ENCODE data around the gene ARHGAP26. TPM values are rescaled to one million over a fixed set of nuclear protein-coding genes. Genes with fewer than 3 reads are reported as not detected.

ARHGAP26 gene
- total RNA-seq, 1 donor from 2014 or later = 42.1 TPM

DNA sequence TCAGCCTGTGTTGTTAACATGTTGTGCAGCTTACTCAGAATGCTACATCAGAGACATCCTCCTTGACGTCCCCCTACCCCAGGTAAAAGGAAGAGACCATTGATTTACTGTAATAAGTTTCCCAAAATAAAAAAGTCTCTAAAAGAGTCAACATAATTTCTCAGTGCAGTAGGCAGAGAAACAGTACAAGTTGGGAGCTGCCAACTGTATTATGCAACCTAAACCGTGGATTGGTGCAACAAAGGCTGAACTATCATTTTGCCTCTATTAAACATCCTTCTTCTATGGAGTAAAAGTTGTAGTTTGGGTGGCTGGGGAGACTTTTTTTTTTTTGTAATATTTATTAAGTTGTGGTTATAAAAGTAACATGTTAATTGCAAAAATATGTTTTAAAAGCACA, 425.3 kb downstream of the ARHGAP26 start:
- ATAC-seq = no peak

GRCh38 chr5:143196601-143197259, 426.6 kb downstream of the ARHGAP26 start:
- no peak overlapping the region for H3K4me3 ChIP-seq
- ATAC-seq (no peak), DNase-seq (no peak)
- H3K4me1 ChIP-seq = peaks cover 12% of the 10 kb centered on the region
- no peak overlapping the region for H3K27ac ChIP-seq
- TF ChIP-seq, protein P1, sequence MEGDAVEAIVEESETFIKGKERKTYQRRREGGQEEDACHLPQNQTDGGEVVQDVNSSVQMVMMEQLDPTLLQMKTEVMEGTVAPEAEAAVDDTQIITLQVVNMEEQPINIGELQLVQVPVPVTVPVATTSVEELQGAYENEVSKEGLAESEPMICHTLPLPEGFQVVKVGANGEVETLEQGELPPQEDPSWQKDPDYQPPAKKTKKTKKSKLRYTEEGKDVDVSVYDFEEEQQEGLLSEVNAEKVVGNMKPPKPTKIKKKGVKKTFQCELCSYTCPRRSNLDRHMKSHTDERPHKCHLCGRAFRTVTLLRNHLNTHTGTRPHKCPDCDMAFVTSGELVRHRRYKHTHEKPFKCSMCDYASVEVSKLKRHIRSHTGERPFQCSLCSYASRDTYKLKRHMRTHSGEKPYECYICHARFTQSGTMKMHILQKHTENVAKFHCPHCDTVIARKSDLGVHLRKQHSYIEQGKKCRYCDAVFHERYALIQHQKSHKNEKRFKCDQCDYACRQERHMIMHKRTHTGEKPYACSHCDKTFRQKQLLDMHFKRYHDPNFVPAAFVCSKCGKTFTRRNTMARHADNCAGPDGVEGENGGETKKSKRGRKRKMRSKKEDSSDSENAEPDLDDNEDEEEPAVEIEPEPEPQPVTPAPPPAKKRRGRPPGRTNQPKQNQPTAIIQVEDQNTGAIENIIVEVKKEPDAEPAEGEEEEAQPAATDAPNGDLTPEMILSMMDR (IDR thresholded peaks at IDR 0.05) = no peak
- no peaks in the 10 kb centered on the region for H3K9me3 ChIP-seq
- H3K27me3 ChIP-seq (ENCODE audit: low read depth) = no peaks in the 10 kb centered on the region
- H3K36me3 ChIP-seq = no peaks in the 10 kb centered on the region
- intact Hi-C loops (cut with DNase I) = no loop called here

More for the DNA sequence above, 425.3 kb downstream of the ARHGAP26 start:
- Histone ChIP-seq H3K27me3 (ENCODE audit: low read depth) (no peaks in the 10 kb centered on the region), H3K9me3 (peaks cover 2% of the 10 kb centered on the region), H3K4me3 (no peak overlapping the region), H3K27ac (no peak overlapping the region), H3K4me1 (peaks cover 12% of the 10 kb centered on the region), H3K36me3 (no peaks in the 10 kb centered on the region)
- TF ChIP-seq, protein P1 (IDR thresholded peaks at IDR 0.05) = no peak
- intact Hi-C loops (cut with DNase I) = no loop called here
- DNase-seq = no peak

GRCh38 chr5:143197260-143197656, 427.1 kb downstream of the ARHGAP26 start:
- intact Hi-C loops (cut with DNase I) = no loop called here

GRCh38 chr5:143198332-143198731, 428.2 kb downstream of the ARHGAP26 start:
- intact Hi-C loops (cut with DNase I) = no loop called here
- ATAC-seq = no peak
- H3K27ac ChIP-seq = no peak overlapping the region
- H3K4me1 ChIP-seq = peaks cover 12% of the 10 kb centered on the region
- no peak overlapping the region for H3K4me3 ChIP-seq
- H3K36me3 ChIP-seq = no peaks in the 10 kb centered on the region
- TF ChIP-seq, protein P1 (IDR thresholded peaks at IDR 0.05) = no peak
- no peak for DNase-seq
- no peaks in the 10 kb centered on the region for H3K27me3 ChIP-seq (ENCODE audit: low read depth)
- H3K9me3 ChIP-seq = no peaks in the 10 kb centered on the region

More at GRCh38 chr5:143197260-143197656, 427.1 kb downstream of the ARHGAP26 start:
- Histone ChIP-seq H3K36me3 (no peaks in the 10 kb centered on the region), H3K4me1 (peaks cover 12% of the 10 kb centered on the region), H3K27me3 (ENCODE audit: low read depth) (no peaks in the 10 kb centered on the region), H3K27ac (no peak overlapping the region), H3K4me3 (no peak overlapping the region), H3K9me3 (no peaks in the 10 kb centered on the region)
- TF ChIP-seq, protein P1 (IDR thresholded peaks at IDR 0.05) = no peak
- DNase-seq (no peak), ATAC-seq (no peak)

DNA sequence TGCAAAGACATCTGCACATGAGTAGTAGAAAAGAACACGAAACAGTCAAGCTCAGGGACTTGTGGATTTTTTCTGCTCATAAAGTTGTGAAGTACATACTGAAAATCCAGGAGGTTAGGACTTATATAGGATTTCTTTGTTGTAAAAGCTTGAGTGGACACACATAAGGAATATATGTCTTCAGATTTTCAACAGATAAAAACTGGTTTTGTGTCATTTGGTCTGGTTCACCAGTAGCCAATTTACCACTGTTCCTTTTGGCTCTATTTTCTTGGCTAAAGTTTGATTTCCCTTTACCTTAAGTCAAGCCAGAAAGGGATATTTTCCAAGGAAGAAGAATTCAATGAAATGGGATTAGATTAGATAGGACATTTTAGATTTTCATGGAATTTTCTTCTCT, 429.0 kb downstream of the ARHGAP26 start:
- no peaks in the 10 kb centered on the region for H3K27me3 ChIP-seq (ENCODE audit: low read depth)
- no peaks in the 10 kb centered on the region for H3K36me3 ChIP-seq
- intact Hi-C loops (cut with DNase I) = no loop called here
- no peak overlapping the region for H3K27ac ChIP-seq
- no peaks in the 10 kb centered on the region for H3K9me3 ChIP-seq
- DNase-seq (no peak), ATAC-seq (no peak)
- H3K4me1 ChIP-seq = peaks cover 12% of the 10 kb centered on the region
- TF ChIP-seq, protein P1 (IDR thresholded peaks at IDR 0.05) = no peak
- H3K4me3 ChIP-seq = no peak overlapping the region
